ENCODE data around the gene NOTCH1.

The NOTCH1 gene

GRCh38 chr9:136522314-136523237, 23.3 kb downstream of the NOTCH1 start:
- no peak overlapping the region for H3K4me3 ChIP-seq
- H3K27ac ChIP-seq, result no peak overlapping the region
- TF ChIP-seq CTCF (IDR thresholded peaks at IDR 0.05), result no peak
- DNase-seq (ENCODE audit: low spot score), result no peak

GRCh38 chr9:136521537-136521936, 24.3 kb downstream of the NOTCH1 start:
- no peak for TF ChIP-seq CTCF (IDR thresholded peaks at IDR 0.05)
- DNase-seq (ENCODE audit: low spot score), result no peak
- Histone ChIP-seq H3K27ac (peak overlapping the region in 1 of 2 donors; percentile 58), H3K4me3 (no peak overlapping the region)

- no peak for DNase-seq (ENCODE audit: low spot score)
- Histone ChIP-seq H3K27ac (peak overlapping the region in 1 of 2 donors; percentile 1), H3K4me3 (no peak overlapping the region)
- TF ChIP-seq CTCF (IDR thresholded peaks at IDR 0.05), result no peak
Observed at GRCh38 chr9:136520053-136520540, 25.8 kb downstream of the NOTCH1 start.

GRCh38 chr9:136519263-136520052, 26.4 kb downstream of the NOTCH1 start:
- no peak for DNase-seq (ENCODE audit: low spot score)
- no peak for TF ChIP-seq CTCF (IDR thresholded peaks at IDR 0.05)
- no peak overlapping the region for H3K4me3 ChIP-seq
- H3K27ac ChIP-seq, result peak overlapping the region in 1 of 2 donors; percentile 1

GRCh38 chr9:136518623-136519022, 27.2 kb downstream of the NOTCH1 start:
- Histone ChIP-seq H3K4me3 (no peak overlapping the region), H3K27ac (no peak overlapping the region)
- no peak for DNase-seq (ENCODE audit: low spot score)
- no peak for TF ChIP-seq CTCF (IDR thresholded peaks at IDR 0.05)

- no peak for DNase-seq (ENCODE audit: low spot score)
- H3K4me3 ChIP-seq, result no peak overlapping the region
- TF ChIP-seq CTCF (IDR thresholded peaks at IDR 0.05), result no peak
- H3K27ac ChIP-seq, result no peak overlapping the region
Observed at GRCh38 chr9:136517950-136518349, 27.9 kb downstream of the NOTCH1 start.

All from coronary artery (tissue), 2 donors.